Effector memory CD8-positive, alpha-beta T cell (primary cell): ENCODE measurements around the gene CYP1A1.

Source experiments
- ATAC-seq: fragments of 150-1000 bp; cut with Tn5 transposase; replicated peaks from 2 replicates; pipeline ENCODE4 v1.10.0; 2021; ENCODE audit warnings: mild to moderate bottlenecking, moderate library complexity
- DNase-seq, 3 experiments: peaks; one replicate each; pipeline ENCODE4 v3.0.0; 2021
- H3K27ac Mint-ChIP-seq, 2 donors: one replicate each; pipeline ENCODE4 v1.8.0; 2022; ENCODE audit warnings: mild to moderate bottlenecking in 2 of 2, mixed read lengths in 2 of 2, moderate library complexity in 2 of 2
- H3K27me3 Mint-ChIP-seq, 2 donors: one replicate each; pipeline ENCODE4 v1.8.0; 2022; ENCODE audit warnings: mixed read lengths in 2 of 2
- H3K36me3 Mint-ChIP-seq: one replicate; pipeline ENCODE4 v1.8.0; 2022; ENCODE audit warnings: mild to moderate bottlenecking, moderate library complexity, mixed read lengths; ENCODE audit not compliant: insufficient read depth
- H3K4me1 Mint-ChIP-seq, 2 donors: one replicate each; pipeline ENCODE4 v1.8.0; 2022; ENCODE audit warnings: low read depth in 2 of 2, mixed read lengths in 2 of 2
- H3K4me3 Mint-ChIP-seq, 2 donors: one replicate each; pipeline ENCODE4 v1.8.0; 2022; ENCODE audit warnings: mild to moderate bottlenecking in 2 of 2, mixed read lengths in 2 of 2, moderate library complexity in 2 of 2
- H3K9me3 Mint-ChIP-seq, 2 donors: one replicate each; pipeline ENCODE4 v1.8.0; 2022; ENCODE audit warnings: mixed read lengths in 2 of 2

Gene CYP1A1

GRCh38 chr15:74696808-74697207, 28.5 kb downstream of the CYP1A1 start:
- Mint-ChIP-seq H3K27me3 (peaks cover 6 to 12% of the 10 kb centered on the region in 2 donors), H3K4me3 (peak overlapping the region; percentile 99 to 100), H3K27ac (peak overlapping the region; percentile 98 to 99), H3K36me3 (peaks cover 10% of the 10 kb centered on the region), H3K4me1 (peaks cover 25 to 30% of the 10 kb centered on the region in 2 donors), H3K9me3 (peaks cover 0 to 1% of the 10 kb centered on the region in 2 donors)
- ATAC-seq, result no peak
- DNase-seq, result no peak

- ATAC-seq (peak; percentile 17), DNase-seq (no peak)
- Mint-ChIP-seq H3K4me3 (peak overlapping the region; percentile 99 to 100), H3K36me3 (peaks cover 10% of the 10 kb centered on the region), H3K9me3 (peaks cover 0 to 1% of the 10 kb centered on the region in 2 donors), H3K4me1 (peaks cover 26 to 30% of the 10 kb centered on the region in 2 donors), H3K27ac (peak overlapping the region; percentile 98 to 99), H3K27me3 (peaks cover 2 to 7% of the 10 kb centered on the region in 2 donors)
These were observed 29.0 kb downstream of the CYP1A1 start for GRCh38 chr15:74696398-74696729.

GRCh38 chr15:74695597-74696397, 29.5 kb downstream of the CYP1A1 start, which contains the start of gene EDC3:
Gene EDC3, minus strand, starts transcription at chr15:74696024. Its CDS starts 20,900 bp downstream, at chr15:74675124.
- Mint-ChIP-seq H3K9me3 (peaks cover 0 to 1% of the 10 kb centered on the region in 2 donors), H3K27ac (peak within 1 kb of the TSS; percentile 98 to 99), H3K36me3 (peaks cover 10% of the 10 kb centered on the region), H3K4me3 (peak within 1 kb of the TSS; percentile 99 to 100), H3K27me3 (peaks cover 0 to 2% of the 10 kb centered on the region in 2 donors), H3K4me1 (peaks cover 27 to 30% of the 10 kb centered on the region in 2 donors)
- peak; percentile 79 to 86 (median 85) for DNase-seq
- ATAC-seq, result peak; percentile 94

GRCh38 chr15:74692327-74692726, 33.0 kb downstream of the CYP1A1 start:
- peaks cover 27 to 30% of the 10 kb centered on the region in 2 donors for H3K4me1 Mint-ChIP-seq
- no peak overlapping the region for H3K4me3 Mint-ChIP-seq
- H3K27me3 Mint-ChIP-seq, result no peaks in the 10 kb centered on the region
- DNase-seq, result no peak
- no peak for ATAC-seq
- H3K9me3 Mint-ChIP-seq, result peaks cover 0 to 1% of the 10 kb centered on the region in 2 donors
- peaks cover 10% of the 10 kb centered on the region for H3K36me3 Mint-ChIP-seq
- no peak overlapping the region for H3K27ac Mint-ChIP-seq

GRCh38 chr15:74683758-74684157, 41.6 kb downstream of the CYP1A1 start:
- H3K4me3 Mint-ChIP-seq, result no peak overlapping the region
- no peak overlapping the region for H3K27ac Mint-ChIP-seq
- H3K4me1 Mint-ChIP-seq, result peaks cover 1 to 11% of the 10 kb centered on the region in 2 donors
- H3K9me3 Mint-ChIP-seq, result peaks cover 0 to 2% of the 10 kb centered on the region in 2 donors
- no peak for ATAC-seq
- peaks cover 7% of the 10 kb centered on the region for H3K36me3 Mint-ChIP-seq
- H3K27me3 Mint-ChIP-seq, result no peaks in the 10 kb centered on the region
- DNase-seq, result no peak

- Mint-ChIP-seq H3K4me3 (no peak overlapping the region), H3K9me3 (peaks cover 0 to 2% of the 10 kb centered on the region in 2 donors), H3K36me3 (peaks cover 7% of the 10 kb centered on the region), H3K4me1 (peaks cover 1 to 13% of the 10 kb centered on the region in 2 donors), H3K27ac (peak overlapping the region; percentile 41 to 75), H3K27me3 (no peaks in the 10 kb centered on the region)
- DNase-seq (no peak), ATAC-seq (no peak)
These were observed 42.4 kb downstream of the CYP1A1 start for GRCh38 chr15:74682954-74683353.

- H3K27ac Mint-ChIP-seq, result no peak overlapping the region
- ATAC-seq (no peak), DNase-seq (no peak)
- peaks cover 10% of the 10 kb centered on the region for H3K36me3 Mint-ChIP-seq
- peaks cover 6 to 20% of the 10 kb centered on the region in 2 donors for H3K4me1 Mint-ChIP-seq
- peaks cover 0 to 2% of the 10 kb centered on the region in 2 donors for H3K9me3 Mint-ChIP-seq
- no peak overlapping the region for H3K4me3 Mint-ChIP-seq
- H3K27me3 Mint-ChIP-seq, result no peaks in the 10 kb centered on the region
These were observed 44.9 kb downstream of the CYP1A1 start for GRCh38 chr15:74680456-74680855.

GRCh38 chr15:74676801-74677200, 48.5 kb downstream of the CYP1A1 start:
- Mint-ChIP-seq H3K9me3 (no peaks in the 10 kb centered on the region), H3K4me3 (no peak overlapping the region), H3K27ac (no peak overlapping the region), H3K27me3 (no peaks in the 10 kb centered on the region), H3K36me3 (peaks cover 32% of the 10 kb centered on the region), H3K4me1 (peaks cover 6 to 16% of the 10 kb centered on the region in 2 donors)
- DNase-seq (no peak), ATAC-seq (no peak)

- Mint-ChIP-seq H3K4me3 (no peak overlapping the region), H3K27ac (peak overlapping the region in 1 of 2 donors; percentile 45), H3K27me3 (no peaks in the 10 kb centered on the region), H3K36me3 (peaks cover 40% of the 10 kb centered on the region), H3K4me1 (peaks cover 5 to 9% of the 10 kb centered on the region in 2 donors), H3K9me3 (no peaks in the 10 kb centered on the region)
- no peak for ATAC-seq
- no peak for DNase-seq
These were observed 51.2 kb downstream of the CYP1A1 start for GRCh38 chr15:74674161-74674560.

- no peak overlapping the region for H3K4me3 Mint-ChIP-seq
- H3K27ac Mint-ChIP-seq, result no peak overlapping the region
- H3K9me3 Mint-ChIP-seq, result no peaks in the 10 kb centered on the region
- peaks cover 48% of the 10 kb centered on the region for H3K36me3 Mint-ChIP-seq
- H3K27me3 Mint-ChIP-seq, result no peaks in the 10 kb centered on the region
- H3K4me1 Mint-ChIP-seq, result peaks cover 4 to 19% of the 10 kb centered on the region in 2 donors
- ATAC-seq, result no peak
- no peak for DNase-seq
These were observed 55.7 kb downstream of the CYP1A1 start for GRCh38 chr15:74669627-74670026.
